Activated T-helper 2 cell treated with anti-CD3 and anti-CD28 coated beads, Interferon-gamma antibody, Interleukin-2, Interleukin-4, amounts not matched to agents 10 μg/mL and 5 μg/mL and 100 μg/mL, durations not matched to agents 14 hours and 24 hours and 36 hours (primary cell): ENCODE results near the gene RASA2. TPM values are rescaled to one million over a fixed set of nuclear protein-coding genes. Genes with fewer than 3 reads are reported as not detected.
A peak's percentile ranks its signal among the peaks of the same experiment; 100 is the strongest.

Source experiments
- DNase-seq: peaks from one replicate; pipeline ENCODE4 v3.0.0; 2021; ENCODE audit warnings: low spot score
- H3K27ac Mint-ChIP-seq: one replicate; pipeline ENCODE4 v1.8.0; 2021; ENCODE audit warnings: mixed read lengths
- H3K27me3 Mint-ChIP-seq: one replicate; pipeline ENCODE4 v1.8.0; 2021; ENCODE audit warnings: low read depth, mixed read lengths
- H3K36me3 Mint-ChIP-seq: one replicate; pipeline ENCODE4 v1.8.0; 2021; ENCODE audit warnings: low read depth, mixed read lengths
- H3K4me1 Mint-ChIP-seq: one replicate; pipeline ENCODE4 v1.8.0; 2021; ENCODE audit warnings: low read depth, mixed read lengths
- H3K4me3 Mint-ChIP-seq: one replicate; pipeline ENCODE4 v1.8.0; 2021; ENCODE audit warnings: low read depth, mild to moderate bottlenecking, moderate library complexity, mixed read lengths
- H3K9me3 Mint-ChIP-seq: one replicate; pipeline ENCODE4 v1.8.0; 2021; ENCODE audit warnings: mixed read lengths
- intact Hi-C: fragments of 100-400 bp; cut with micrococcal nuclease; formaldehyde crosslinking; loops from one replicate; pipeline ENCODE4 v1.15.1; 2023
- total RNA-seq: library from RNA; stranded (reverse); gene quantifications from 2 replicates; pipeline ENCODE4 v1.2.3, GENCODE V29; 2022

RASA2 gene
- total RNA-seq, 1 donor from 2014 or later = 30.0 TPM

DNA sequence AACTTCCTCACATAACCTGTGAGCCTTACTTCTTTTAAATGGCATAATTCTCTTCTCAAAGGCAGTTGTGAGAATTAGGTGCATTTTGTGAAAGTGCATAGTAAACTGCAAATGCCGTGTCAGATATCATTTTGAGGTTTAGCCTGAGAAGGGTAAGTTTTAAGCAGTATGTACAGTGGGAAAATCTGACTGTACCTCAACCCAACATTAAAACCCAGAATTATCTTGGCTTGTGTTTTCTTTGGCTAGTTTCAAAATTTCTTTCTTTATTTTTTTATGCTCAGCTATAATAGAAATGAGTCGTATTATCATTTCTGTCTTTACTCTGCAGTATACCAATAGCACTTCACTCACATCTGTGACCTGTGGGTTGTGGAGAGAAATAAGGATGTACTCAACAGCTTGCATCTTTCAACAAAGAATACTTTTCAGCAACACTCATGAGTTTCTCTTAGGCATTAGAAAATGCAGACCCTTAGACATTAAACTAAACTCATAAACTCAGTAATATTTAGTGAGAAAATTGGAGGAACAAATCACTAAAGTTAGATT, 65.7 kb downstream of the RASA2 start:
- Mint-ChIP-seq H3K27ac (peak overlapping the region; percentile 94), H3K27me3 (no peaks in the 10 kb centered on the region), H3K4me3 (peak overlapping the region; percentile 11), H3K36me3 (peaks cover 44% of the 10 kb centered on the region), H3K9me3 (peaks cover 21% of the 10 kb centered on the region), H3K4me1 (peaks cover 48% of the 10 kb centered on the region)
- intact Hi-C loops = loop anchor here (1.0 to 2.0 kb wide), 3 partner anchors 10 to 316 kb away; no protein-coding TSS in a partner anchor
- no peak for DNase-seq

DNA sequence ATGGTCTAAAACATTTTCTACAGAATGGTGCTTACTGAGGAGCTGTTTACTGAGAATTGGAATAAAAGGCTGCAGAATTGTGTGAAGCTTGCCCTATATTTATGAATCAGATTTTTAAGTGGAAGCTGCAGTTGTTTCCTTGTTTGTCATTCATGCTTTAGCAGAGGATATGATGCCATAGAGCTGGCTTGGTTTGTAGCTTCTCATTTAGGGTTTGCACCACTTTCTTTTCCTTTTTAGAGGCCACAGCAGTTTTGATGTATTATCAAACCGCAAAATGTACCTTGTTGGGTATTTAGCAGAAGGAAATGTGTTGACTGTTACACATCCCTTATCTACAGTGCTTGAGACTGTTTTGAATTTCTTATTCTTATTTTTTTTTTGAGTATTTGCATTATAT, 66.2 kb downstream of the RASA2 start:
- Mint-ChIP-seq H3K27me3 (no peaks in the 10 kb centered on the region), H3K4me1 (peaks cover 48% of the 10 kb centered on the region), H3K27ac (peak overlapping the region; percentile 94), H3K4me3 (no peak overlapping the region), H3K9me3 (peaks cover 16% of the 10 kb centered on the region), H3K36me3 (peaks cover 39% of the 10 kb centered on the region)
- intact Hi-C loops = loop anchor here (1.0 to 2.0 kb wide), 4 partner anchors 54 to 316 kb away; partner anchors contain the start of gene RASA2
- no peak for DNase-seq

- no peak for DNase-seq
- Mint-ChIP-seq H3K9me3 (peaks cover under 1% of the 10 kb centered on the region), H3K36me3 (peaks cover 30% of the 10 kb centered on the region), H3K4me1 (peaks cover 40% of the 10 kb centered on the region), H3K27me3 (no peaks in the 10 kb centered on the region), H3K27ac (no peak overlapping the region), H3K4me3 (no peak overlapping the region)
- intact Hi-C loops = loop anchor here (1.0 to 2.0 kb wide), 2 partner anchors 71 to 253 kb away; no protein-coding TSS in a partner anchor
Observed at GRCh38 chr3:141556034-141556433, 69.2 kb downstream of the RASA2 start.

GRCh38 chr3:141557961-141558706, 71.3 kb downstream of the RASA2 start:
- intact Hi-C loops = loop anchor here (2.0 kb wide), 1 partner anchor 255 kb away; no protein-coding TSS in a partner anchor

DNA sequence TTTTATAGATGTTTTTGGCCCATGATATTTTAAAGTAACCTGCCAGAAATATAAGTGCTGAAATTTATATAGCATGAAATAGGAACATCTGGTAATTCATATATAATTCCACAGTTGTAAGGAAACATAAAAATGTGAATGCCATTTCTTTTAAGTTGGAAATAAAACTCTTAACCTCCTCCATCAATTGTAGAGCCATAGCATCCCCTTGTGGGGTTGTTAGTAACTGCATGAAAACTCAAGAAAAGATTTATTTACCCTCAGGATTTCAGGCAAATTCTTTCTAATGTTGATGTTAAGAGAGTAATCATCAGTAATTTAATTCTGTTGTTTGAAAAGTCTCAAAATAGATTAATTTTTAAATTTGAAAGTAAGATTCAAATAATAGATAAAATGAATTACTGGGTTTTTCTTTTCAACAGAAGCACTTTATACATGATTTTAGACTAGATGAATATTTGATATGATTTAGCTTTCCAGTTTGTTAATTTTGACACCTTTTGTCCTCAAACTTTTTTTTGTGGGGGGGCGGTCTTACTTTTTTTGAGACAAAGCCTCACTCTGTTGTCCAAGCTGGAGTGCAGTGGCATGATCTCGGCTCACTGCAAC, 74.7 kb downstream of the RASA2 start:
- H3K9me3 Mint-ChIP-seq = no peaks in the 10 kb centered on the region
- no peak overlapping the region for H3K4me3 Mint-ChIP-seq
- peaks cover 12% of the 10 kb centered on the region for H3K4me1 Mint-ChIP-seq
- intact Hi-C loops = loop anchor here (1.0 to 2.0 kb wide), 3 partner anchors 87 to 251 kb away; no protein-coding TSS in a partner anchor
- DNase-seq = no peak
- H3K36me3 Mint-ChIP-seq = peaks cover 46% of the 10 kb centered on the region
- H3K27me3 Mint-ChIP-seq = no peaks in the 10 kb centered on the region
- no peak overlapping the region for H3K27ac Mint-ChIP-seq

More at GRCh38 chr3:141557961-141558706, 71.3 kb downstream of the RASA2 start:
- no peak overlapping the region for H3K27ac Mint-ChIP-seq
- H3K4me1 Mint-ChIP-seq = peaks cover 28% of the 10 kb centered on the region
- peaks cover 31% of the 10 kb centered on the region for H3K36me3 Mint-ChIP-seq
- H3K9me3 Mint-ChIP-seq = no peaks in the 10 kb centered on the region
- no peak overlapping the region for H3K4me3 Mint-ChIP-seq
- no peak for DNase-seq
- no peaks in the 10 kb centered on the region for H3K27me3 Mint-ChIP-seq

DNA sequence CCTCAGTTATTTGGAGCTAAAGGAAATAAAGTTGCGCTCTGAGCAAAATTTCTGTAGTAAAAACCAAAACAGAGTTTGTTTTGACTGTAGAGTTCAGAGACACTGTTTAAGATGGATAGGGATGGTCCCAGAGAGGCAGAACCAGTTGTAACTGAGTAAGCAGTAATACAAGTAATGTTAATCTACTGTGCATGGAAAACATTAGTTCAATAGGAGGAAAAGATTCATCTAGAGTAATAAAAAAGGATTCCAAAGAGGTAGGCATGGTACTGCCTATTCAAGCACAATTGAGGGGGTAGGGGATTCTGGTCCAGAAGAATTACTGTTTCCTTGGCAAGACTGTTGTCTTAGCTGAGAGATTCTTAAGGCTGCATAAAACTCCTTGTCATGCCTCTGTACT, 77.4 kb downstream of the RASA2 start:
- Mint-ChIP-seq H3K4me3 (no peak overlapping the region), H3K9me3 (no peaks in the 10 kb centered on the region), H3K4me1 (peaks cover 10% of the 10 kb centered on the region), H3K27ac (no peak overlapping the region), H3K36me3 (peaks cover 46% of the 10 kb centered on the region), H3K27me3 (no peaks in the 10 kb centered on the region)
- intact Hi-C loops = no loop called here
- DNase-seq = no peak

DNA sequence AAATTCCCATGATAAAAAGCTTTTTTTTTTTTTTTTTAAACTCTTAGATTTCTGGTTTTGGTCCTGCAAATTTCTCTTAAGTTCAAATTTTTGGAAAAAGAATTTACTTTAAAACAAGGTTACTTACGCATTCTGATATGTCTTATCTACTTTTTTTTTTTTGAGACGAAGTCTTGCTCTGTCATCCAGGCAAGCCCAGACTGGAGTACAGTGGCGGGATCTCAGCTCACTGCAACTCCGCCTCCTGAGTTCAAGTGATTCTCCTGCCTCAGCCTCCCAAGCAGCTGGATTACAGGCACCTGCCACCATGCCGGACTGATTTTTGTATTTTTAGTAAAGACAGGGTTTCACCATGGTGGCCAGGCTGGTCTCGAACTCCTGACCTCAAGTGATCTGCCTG, 83.2 kb downstream of the RASA2 start:
- intact Hi-C loops = no loop called here
- Mint-ChIP-seq H3K36me3 (peaks cover 34% of the 10 kb centered on the region), H3K27ac (no peak overlapping the region), H3K9me3 (no peaks in the 10 kb centered on the region), H3K4me1 (peaks cover 2% of the 10 kb centered on the region), H3K27me3 (no peaks in the 10 kb centered on the region), H3K4me3 (no peak overlapping the region)
- DNase-seq = no peak

GRCh38 chr3:141575879-141576743, 89.3 kb downstream of the RASA2 start:
- H3K9me3 Mint-ChIP-seq = no peaks in the 10 kb centered on the region
- no peaks in the 10 kb centered on the region for H3K27me3 Mint-ChIP-seq
- DNase-seq = no peak
- peaks cover 8% of the 10 kb centered on the region for H3K4me1 Mint-ChIP-seq
- H3K4me3 Mint-ChIP-seq = no peak overlapping the region
- H3K27ac Mint-ChIP-seq = peak overlapping the region; percentile 66
- peaks cover 54% of the 10 kb centered on the region for H3K36me3 Mint-ChIP-seq
- intact Hi-C loops = no loop called here

GRCh38 chr3:141576744-141577052, 89.9 kb downstream of the RASA2 start:
- no peaks in the 10 kb centered on the region for H3K27me3 Mint-ChIP-seq
- intact Hi-C loops = no loop called here
- H3K27ac Mint-ChIP-seq = no peak overlapping the region
- H3K9me3 Mint-ChIP-seq = no peaks in the 10 kb centered on the region
- H3K36me3 Mint-ChIP-seq = peaks cover 50% of the 10 kb centered on the region
- H3K4me3 Mint-ChIP-seq = no peak overlapping the region
- H3K4me1 Mint-ChIP-seq = peaks cover 8% of the 10 kb centered on the region
- DNase-seq = no peak

DNA sequence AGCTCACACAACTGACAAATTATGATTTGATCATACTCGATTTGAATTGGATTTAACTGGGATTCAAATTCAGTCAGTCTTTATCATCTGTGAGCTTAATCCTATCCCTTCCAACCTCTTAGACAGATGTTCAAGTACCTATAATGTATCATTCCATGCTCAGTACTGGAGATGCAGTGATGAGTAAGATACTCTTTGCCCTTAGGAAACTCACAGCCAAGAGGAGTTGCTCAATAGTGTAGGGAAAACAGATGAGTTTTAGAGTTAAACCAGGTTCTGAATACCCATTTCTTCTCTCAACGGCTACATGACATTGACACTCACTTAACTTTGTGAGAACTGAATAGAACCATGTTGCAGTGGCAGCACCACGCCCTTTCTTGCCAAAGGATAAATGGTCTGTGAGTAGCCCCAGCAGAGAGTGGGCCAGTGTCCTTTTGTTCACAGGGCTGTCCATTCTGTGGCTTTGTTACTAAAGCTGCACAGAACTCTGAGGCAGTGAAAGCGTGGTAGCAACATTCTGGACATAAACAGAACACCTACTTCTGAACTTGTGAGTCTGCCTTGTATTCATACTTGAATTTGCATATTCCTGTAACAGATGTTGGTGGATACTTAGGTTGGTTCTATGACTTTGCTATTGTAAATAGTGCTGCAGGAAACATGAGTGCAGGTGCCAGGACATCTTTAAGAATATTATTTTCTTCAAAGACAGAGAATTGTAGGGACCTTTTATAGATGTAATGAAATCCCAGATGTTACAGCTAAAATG, 91.6 kb downstream of the RASA2 start:
- no peaks in the 10 kb centered on the region for H3K27me3 Mint-ChIP-seq
- DNase-seq = no peak
- intact Hi-C loops = no loop called here
- H3K4me3 Mint-ChIP-seq = no peak overlapping the region
- no peak overlapping the region for H3K27ac Mint-ChIP-seq
- peaks cover 5% of the 10 kb centered on the region for H3K4me1 Mint-ChIP-seq
- no peaks in the 10 kb centered on the region for H3K9me3 Mint-ChIP-seq
- H3K36me3 Mint-ChIP-seq = peaks cover 49% of the 10 kb centered on the region

GRCh38 chr3:141594357-141594756, 107.5 kb downstream of the RASA2 start:
- no peak overlapping the region for H3K4me3 Mint-ChIP-seq
- intact Hi-C loops = no loop called here
- H3K36me3 Mint-ChIP-seq = peaks cover 83% of the 10 kb centered on the region
- H3K27ac Mint-ChIP-seq = no peak overlapping the region
- no peaks in the 10 kb centered on the region for H3K27me3 Mint-ChIP-seq
- H3K4me1 Mint-ChIP-seq = peaks cover 2% of the 10 kb centered on the region
- DNase-seq = no peak
- H3K9me3 Mint-ChIP-seq = peaks cover 14% of the 10 kb centered on the region

- Mint-ChIP-seq H3K4me1 (peaks cover 2% of the 10 kb centered on the region), H3K4me3 (no peak overlapping the region), H3K27me3 (no peaks in the 10 kb centered on the region), H3K27ac (no peak overlapping the region), H3K9me3 (peaks cover 28% of the 10 kb centered on the region), H3K36me3 (peaks cover 84% of the 10 kb centered on the region)
- DNase-seq = no peak
- intact Hi-C loops = no loop called here
Observed at GRCh38 chr3:141597931-141598330, 111.1 kb downstream of the RASA2 start.
